Measurements from ENCODE around the gene NOS1AP. TPM values are rescaled to one million over a fixed set of nuclear protein-coding genes. Genes with fewer than 3 reads are reported as not detected.
A peak's percentile ranks its signal among the peaks of the same experiment; 100 is the strongest.

Gene NOS1AP
- total RNA-seq, 4 donors from 2014 or later, result 1.1 to 3.5 (median 2.6) TPM

DNA sequence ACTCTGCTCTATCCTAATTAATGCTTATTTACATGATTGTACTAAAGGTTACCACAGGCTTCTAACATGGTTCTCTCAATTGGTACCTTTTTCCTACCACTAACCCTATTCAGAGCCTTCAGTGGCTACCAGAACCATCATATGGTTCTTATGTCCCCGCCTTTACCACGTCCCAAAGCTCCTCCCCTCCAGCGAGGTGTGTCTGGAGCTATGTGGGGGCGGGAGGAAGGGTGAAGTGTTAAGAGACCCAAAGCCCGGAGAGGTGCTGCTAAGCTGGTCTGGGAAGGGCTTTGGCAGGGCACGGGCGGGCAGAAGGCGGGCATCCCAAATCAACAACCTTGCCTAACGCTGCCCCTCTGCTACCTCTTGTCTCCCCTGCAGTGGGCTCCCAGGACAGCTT is 297.2 kb downstream of the NOS1AP start:
- no peak for DNase-seq (ENCODE audit: low spot score in 2 of 2)
- no peak for TF ChIP-seq POLR2A (IDR thresholded peaks at IDR 0.05)
- TF ChIP-seq, protein P1, sequence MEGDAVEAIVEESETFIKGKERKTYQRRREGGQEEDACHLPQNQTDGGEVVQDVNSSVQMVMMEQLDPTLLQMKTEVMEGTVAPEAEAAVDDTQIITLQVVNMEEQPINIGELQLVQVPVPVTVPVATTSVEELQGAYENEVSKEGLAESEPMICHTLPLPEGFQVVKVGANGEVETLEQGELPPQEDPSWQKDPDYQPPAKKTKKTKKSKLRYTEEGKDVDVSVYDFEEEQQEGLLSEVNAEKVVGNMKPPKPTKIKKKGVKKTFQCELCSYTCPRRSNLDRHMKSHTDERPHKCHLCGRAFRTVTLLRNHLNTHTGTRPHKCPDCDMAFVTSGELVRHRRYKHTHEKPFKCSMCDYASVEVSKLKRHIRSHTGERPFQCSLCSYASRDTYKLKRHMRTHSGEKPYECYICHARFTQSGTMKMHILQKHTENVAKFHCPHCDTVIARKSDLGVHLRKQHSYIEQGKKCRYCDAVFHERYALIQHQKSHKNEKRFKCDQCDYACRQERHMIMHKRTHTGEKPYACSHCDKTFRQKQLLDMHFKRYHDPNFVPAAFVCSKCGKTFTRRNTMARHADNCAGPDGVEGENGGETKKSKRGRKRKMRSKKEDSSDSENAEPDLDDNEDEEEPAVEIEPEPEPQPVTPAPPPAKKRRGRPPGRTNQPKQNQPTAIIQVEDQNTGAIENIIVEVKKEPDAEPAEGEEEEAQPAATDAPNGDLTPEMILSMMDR (IDR thresholded peaks at IDR 0.05), result no peak
- no peak overlapping the region for H3K4me3 ChIP-seq (ENCODE audit: low read depth, poor library complexity, severe bottlenecking)
- WGBS, 2 donors, result 74 to 76% methylated on average over 9 of the region's 9 CpGs
- intact Hi-C loops (cut with DNase I; ENCODE audit: low total_unique reads), result no loop called here

DNA sequence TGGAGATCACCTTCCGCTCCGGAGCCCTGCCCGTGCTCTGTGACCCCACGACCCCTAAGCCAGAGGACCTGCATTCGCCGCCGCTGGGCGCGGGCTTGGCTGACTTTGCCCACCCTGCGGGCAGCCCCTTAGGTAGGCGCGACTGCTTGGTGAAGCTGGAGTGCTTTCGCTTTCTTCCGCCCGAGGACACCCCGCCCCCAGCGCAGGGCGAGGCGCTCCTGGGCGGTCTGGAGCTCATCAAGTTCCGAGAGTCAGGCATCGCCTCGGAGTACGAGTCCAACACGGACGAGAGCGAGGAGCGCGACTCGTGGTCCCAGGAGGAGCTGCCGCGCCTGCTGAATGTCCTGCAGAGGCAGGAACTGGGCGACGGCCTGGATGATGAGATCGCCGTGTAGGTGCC is 297.6 kb downstream of the NOS1AP start:
- TF ChIP-seq POLR2A (IDR thresholded peaks at IDR 0.05), result no peak
- TF ChIP-seq, protein P1 (IDR thresholded peaks at IDR 0.05), result no peak
- intact Hi-C loops (cut with DNase I; ENCODE audit: low total_unique reads), result no loop called here
- 83 to 90% methylated on average over 36 of the region's 36 CpGs for WGBS, 2 donors
- H3K4me3 ChIP-seq (ENCODE audit: low read depth, poor library complexity, severe bottlenecking), result no peak overlapping the region
- DNase-seq (ENCODE audit: low spot score in 2 of 2), result no peak

DNA sequence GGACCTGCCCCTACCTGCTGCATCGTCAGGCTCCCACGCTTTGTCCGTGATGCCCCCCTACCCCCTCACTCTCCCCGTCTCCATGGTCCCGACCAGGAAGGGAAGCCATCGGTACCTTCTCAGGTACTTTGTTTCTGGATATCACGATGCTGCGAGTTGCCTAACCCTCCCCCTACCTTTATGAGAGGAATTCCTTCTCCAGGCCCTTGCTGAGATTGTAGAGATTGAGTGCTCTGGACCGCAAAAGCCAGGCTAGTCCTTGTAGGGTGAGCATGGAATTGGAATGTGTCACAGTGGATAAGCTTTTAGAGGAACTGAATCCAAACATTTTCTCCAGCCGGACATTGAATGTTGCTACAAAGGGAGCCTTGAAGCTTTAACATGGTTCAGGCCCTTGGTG is 298.3 kb downstream of the NOS1AP start:
- TF ChIP-seq, protein P1 (IDR thresholded peaks at IDR 0.05), result no peak
- no peak for TF ChIP-seq POLR2A (IDR thresholded peaks at IDR 0.05)
- intact Hi-C loops (cut with DNase I; ENCODE audit: low total_unique reads), result no loop called here
- DNase-seq (ENCODE audit: low spot score in 2 of 2), result no peak
- 89 to 92% methylated on average over 10 of the region's 10 CpGs for WGBS, 2 donors
- no peak overlapping the region for H3K4me3 ChIP-seq (ENCODE audit: low read depth, poor library complexity, severe bottlenecking)

DNA sequence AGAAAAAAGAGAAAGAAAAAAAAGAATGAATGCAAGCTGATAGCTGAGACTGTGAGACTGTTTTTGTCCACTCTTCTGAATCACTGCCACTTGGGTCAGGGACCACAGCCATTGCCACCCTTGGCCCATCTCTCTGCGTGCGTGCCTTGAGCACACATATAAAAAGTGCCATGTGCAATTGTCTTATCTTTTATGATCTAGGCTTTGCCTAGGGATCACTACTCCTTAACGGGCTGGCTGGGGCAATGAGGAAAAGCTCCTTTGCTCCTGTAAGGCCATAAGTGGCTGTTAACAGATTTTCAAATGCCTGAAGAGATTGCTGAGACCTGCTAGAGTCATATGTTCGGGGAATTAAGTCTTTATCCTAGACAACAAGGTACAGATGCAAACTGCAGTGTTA is 299.0 kb downstream of the NOS1AP start:
- TF ChIP-seq, protein P1 (IDR thresholded peaks at IDR 0.05), result no peak
- no peak for TF ChIP-seq POLR2A (IDR thresholded peaks at IDR 0.05)
- DNase-seq (ENCODE audit: low spot score in 2 of 2), result peak in 1 of 2 donors; percentile 37
- 55 to 80% methylated on average over 4 of the region's 4 CpGs for WGBS, 2 donors
- intact Hi-C loops (cut with DNase I; ENCODE audit: low total_unique reads), result no loop called here
- H3K4me3 ChIP-seq (ENCODE audit: low read depth, poor library complexity, severe bottlenecking), result no peak overlapping the region

DNA sequence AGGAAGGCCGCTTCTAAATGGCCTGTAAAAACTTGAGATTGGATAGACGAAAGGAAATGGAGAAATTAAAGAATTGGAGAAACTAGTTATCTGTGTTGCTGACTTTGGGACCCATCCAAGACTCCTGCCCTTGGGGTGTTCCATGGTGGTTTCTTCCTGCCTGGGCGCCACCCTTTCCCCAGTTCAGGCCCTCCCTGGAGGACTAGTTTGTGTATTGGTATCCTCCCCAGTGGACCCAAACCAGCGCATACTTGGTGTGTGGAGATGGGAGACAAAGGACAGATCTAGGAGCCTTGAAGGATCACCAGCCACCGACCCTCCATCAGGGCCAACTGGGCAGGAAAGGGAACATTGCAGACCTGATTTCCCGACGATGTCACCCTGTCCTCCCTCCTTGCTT is 300.1 kb downstream of the NOS1AP start:
- intact Hi-C loops (cut with DNase I; ENCODE audit: low total_unique reads), result no loop called here
- TF ChIP-seq POLR2A (IDR thresholded peaks at IDR 0.05), result no peak
- TF ChIP-seq, protein P1 (IDR thresholded peaks at IDR 0.05), result no peak
- peak in 1 of 2 donors; percentile 81 for DNase-seq (ENCODE audit: low spot score in 2 of 2)
- no peak overlapping the region for H3K4me3 ChIP-seq (ENCODE audit: low read depth, poor library complexity, severe bottlenecking)
- WGBS, 2 donors, result 59 to 63% methylated on average over 7 of the region's 7 CpGs

DNA sequence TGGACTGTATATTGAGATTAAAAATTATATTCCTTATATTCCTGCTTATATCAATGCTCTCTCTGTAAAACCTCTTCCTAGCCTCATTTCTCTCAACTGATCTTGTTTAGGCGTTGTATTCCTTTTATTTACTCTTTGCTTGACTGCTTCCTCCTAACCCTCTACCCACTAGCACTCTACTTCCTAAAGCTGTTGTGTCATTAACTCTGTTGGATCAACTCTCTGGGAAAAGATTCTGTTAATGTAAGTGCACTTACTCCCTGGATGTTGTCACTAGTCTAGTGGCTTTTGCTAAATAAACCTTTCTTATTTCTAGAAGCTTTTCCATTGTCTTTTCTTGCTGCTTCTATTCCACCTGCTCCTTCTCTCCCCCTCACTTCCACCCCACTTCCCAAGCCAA is 300.7 kb downstream of the NOS1AP start:
- intact Hi-C loops (cut with DNase I; ENCODE audit: low total_unique reads), result no loop called here
- 83 to 91% methylated on average over 1 of the region's 1 CpG for WGBS, 2 donors
- TF ChIP-seq, protein P1 (IDR thresholded peaks at IDR 0.05), result no peak
- no peak for TF ChIP-seq POLR2A (IDR thresholded peaks at IDR 0.05)
- no peak overlapping the region for H3K4me3 ChIP-seq (ENCODE audit: low read depth, poor library complexity, severe bottlenecking)
- DNase-seq (ENCODE audit: low spot score in 2 of 2), result no peak

Data from lower leg skin (tissue), 4 donors.